SK-N-SH (cell line): ENCODE measurements around the gene DHPS. TPM values are rescaled to one million over a fixed set of nuclear protein-coding genes. Genes with fewer than 3 reads are reported as not detected.
"Not testable (repeated sequence)": the region's sequence is repeated elsewhere in the genome, so short reads cannot be mapped to it uniquely, and the experiment has no call there.

ENCODE experiments used
- CTCF ChIA-PET: fragments of 300-600, 350-600 bp; formaldehyde crosslinking; extraction: SDS; loops from one replicate; lab custom pipeline; 2021; lab: Yijun Ruan, JAX
- POLR2A ChIA-PET: fragments of 350-600 bp; sonication (Branson Sonifier 250); formaldehyde crosslinking; extraction: SDS; loops from one replicate; lab custom pipeline; 2020; ENCODE audit warnings: antibody characterized with exemption, inconsistent platforms; lab: Yijun Ruan, JAX
- DNase-seq: peaks from one replicate; pipeline ENCODE4 v3.0.0; 2012
- H2AFZ ChIP-seq: fragments of 200-600 bp; sonication (generic); 2 replicates; pipeline ENCODE4 v1.8.1; 2016; ENCODE audit warnings: antibody characterized with exemption, mild to moderate bottlenecking, low read depth
- H3F3A ChIP-seq: fragments of 200-600 bp; sonication (generic); replicated peaks from 2 replicates; pipeline ENCODE3; 2016; ENCODE audit warnings: antibody characterized with exemption, mild to moderate bottlenecking; ENCODE audit not compliant: insufficient read depth
- H3K27ac ChIP-seq, 2 experiments: fragments of 200-500 bp in 1 of 2; fragments of 200-600 bp in 1 of 2; sonication (Bioruptor generic) in 1 of 2; sonication (generic), shearing (Covaris generic) in 1 of 2; 2 replicates each; pipeline versions ENCODE4 v1.5.1 to v1.6.1; 2014 to 2016; ENCODE audit warnings: low read depth in 2 of 2, inconsistent platforms in 1 of 2, low read length in 1 of 2, mild to moderate bottlenecking in 1 of 2, mixed read lengths in 1 of 2
- H3K27me3 ChIP-seq: fragments of 200-600 bp; sonication (generic), shearing (Covaris generic); 2 replicates; pipeline ENCODE4 v1.6.1; 2016; ENCODE audit warnings: mixed run types; ENCODE audit not compliant: insufficient read depth
- H3K36me3 ChIP-seq, 2 experiments: fragments of 200-500 bp in 1 of 2; fragments of 200-600 bp in 1 of 2; sonication (Bioruptor generic) in 1 of 2; sonication (generic) in 1 of 2; replicated peaks in 1 of 2; 2 replicates each; pipeline versions ENCODE3 to v1.5.1; 2014 to 2016; ENCODE audit warnings: low read length in 1 of 2, mild to moderate bottlenecking in 1 of 2; ENCODE audit not compliant: insufficient read depth in 2 of 2, control insufficient read depth in 1 of 2
- H3K4me1 ChIP-seq, 2 experiments: fragments of 200-500 bp in 1 of 2; fragments of 200-600 bp in 1 of 2; sonication (Bioruptor generic) in 1 of 2; sonication (generic), shearing (Covaris generic) in 1 of 2; 2 replicates each; pipeline versions ENCODE4 v1.5.1 to v1.6.1; 2014 to 2016; ENCODE audit warnings: low read depth in 1 of 2, low read length in 1 of 2, mixed run types in 1 of 2; ENCODE audit not compliant: insufficient read depth in 2 of 2, control insufficient read depth in 1 of 2
- H3K4me2 ChIP-seq: fragments of 200-600 bp; sonication (generic), shearing (Covaris generic); 2 replicates; pipeline ENCODE4 v1.6.1; 2017; ENCODE audit warnings: mixed run types
- H3K4me3 ChIP-seq, 2 experiments: fragments of 200-500 bp in 1 of 2; fragments of 200-600 bp in 1 of 2; sonication (Bioruptor generic) in 1 of 2; sonication (generic), shearing (Covaris generic) in 1 of 2; 2 replicates each; pipeline versions ENCODE4 v1.5.1 to v1.8.1; 2014 to 2016; ENCODE audit warnings: low read depth in 2 of 2, inconsistent platforms in 1 of 2, low read length in 1 of 2, mild to moderate bottlenecking in 1 of 2, mixed read lengths in 1 of 2, moderate library complexity in 1 of 2
- H3K79me2 ChIP-seq: fragments of 200-600 bp; sonication (generic); 2 replicates; pipeline ENCODE4 v1.8.1; 2017; ENCODE audit warnings: mild to moderate bottlenecking; ENCODE audit not compliant: insufficient read depth
- H3K9ac ChIP-seq: fragments of 200-600 bp; sonication (generic); 2 replicates; pipeline ENCODE4 v1.6.1; 2017; ENCODE audit warnings: mixed run types
- H3K9me2 ChIP-seq: fragments of 200-600 bp; sonication (generic); 2 replicates; pipeline ENCODE4 v1.6.1; 2017; ENCODE audit warnings: mixed run types
- H3K9me3 ChIP-seq: fragments of 200-600 bp; sonication (generic); 2 replicates; pipeline ENCODE4 v1.6.1; 2017; ENCODE audit warnings: mixed run types, mild to moderate bottlenecking, moderate library complexity
- H4K20me1 ChIP-seq: fragments of 200-600 bp; sonication (generic); 2 replicates; pipeline ENCODE4 v1.6.1; 2017; ENCODE audit warnings: mild to moderate bottlenecking, mixed run types; ENCODE audit not compliant: insufficient read depth
- CHD2 ChIP-seq: fragments of 150-350 bp; IDR thresholded peaks from 2 replicates; pipeline ENCODE4 v1.6.1; 2018; ENCODE audit warnings: low read length; ENCODE audit not compliant: partially characterized antibody
- EP300 ChIP-seq, 2 experiments: IDR thresholded peaks; 2 replicates each; pipeline versions ENCODE4 v1.4.0 to v1.6.1; 2012; ENCODE audit warnings: borderline replicate concordance in 1 of 2, low read depth in 1 of 2, low read length in 1 of 2
- EZH2phosphoT487 ChIP-seq: fragments of 200-600 bp; sonication (generic); IDR thresholded peaks from 2 replicates; pipeline ENCODE4 v1.6.1; 2017; ENCODE audit warnings: low read depth, mixed run types, mild to moderate bottlenecking, antibody characterized with exemption, moderate library complexity, borderline replicate concordance
- FOXJ3 ChIP-seq: sonication (generic); formaldehyde crosslinking; IDR thresholded peaks from 2 replicates; pipeline ENCODE4 v1.5.1; 2020; ENCODE audit warnings: mild to moderate bottlenecking, missing genetic modification reagents
- FOXM1 ChIP-seq: IDR thresholded peaks from 2 replicates; pipeline ENCODE4 v1.4.0; 2012; ENCODE audit warnings: low read depth, mild to moderate bottlenecking
- GABPA ChIP-seq: IDR thresholded peaks from 2 replicates; pipeline ENCODE4 v1.4.0; 2012; ENCODE audit warnings: low read depth, mild to moderate bottlenecking
- IRF3 ChIP-seq: fragments of 150-350 bp; IDR thresholded peaks from 2 replicates; pipeline ENCODE4 v1.6.1; 2016; ENCODE audit warnings: mild to moderate bottlenecking, low read depth, low read length
- MXI1 ChIP-seq: IDR thresholded peaks from 2 replicates; pipeline ENCODE4 v1.6.1; 2012; ENCODE audit warnings: mild to moderate bottlenecking, low read depth, low read length, improper control_type of control experiment
- NFIC ChIP-seq: IDR thresholded peaks from 2 replicates; pipeline ENCODE4 v1.4.0; 2012; ENCODE audit warnings: borderline replicate concordance
- RAD21 ChIP-seq: IDR thresholded peaks from 2 replicates; pipeline ENCODE4 v1.6.1; 2012; ENCODE audit warnings: mild to moderate bottlenecking, low read length
- RCOR1 ChIP-seq: fragments of 150-350 bp; IDR thresholded peaks from 2 replicates; pipeline ENCODE4 v1.6.1; 2017; ENCODE audit warnings: antibody characterized with exemption, low read length
- REST ChIP-seq: IDR thresholded peaks from 2 replicates; pipeline ENCODE4 v1.6.1; 2012; ENCODE audit warnings: mild to moderate bottlenecking, low read depth, low read length, moderate library complexity
- RXRA ChIP-seq: IDR thresholded peaks from 2 replicates; pipeline ENCODE4 v1.4.0; 2012; ENCODE audit warnings: low read depth, mild to moderate bottlenecking, borderline replicate concordance
- SIN3A ChIP-seq: IDR thresholded peaks from 2 replicates; pipeline ENCODE4 v1.6.1; 2012; ENCODE audit warnings: low read depth, mild to moderate bottlenecking, low read length, moderate library complexity, borderline replicate concordance
- SMC3 ChIP-seq: IDR thresholded peaks from 2 replicates; pipeline ENCODE4 v1.6.1; 2012; ENCODE audit warnings: low read depth, low read length, improper control_type of control experiment
- TAF1 ChIP-seq: IDR thresholded peaks from 2 replicates; pipeline ENCODE4 v1.6.1; 2012; ENCODE audit warnings: low read depth, mild to moderate bottlenecking, low read length, moderate library complexity, borderline replicate concordance
- TCF12 ChIP-seq: IDR thresholded peaks from 2 replicates; pipeline ENCODE4 v1.4.0; 2012
- YY1 ChIP-seq: IDR thresholded peaks from 2 replicates; pipeline ENCODE4 v1.4.0; 2012; ENCODE audit warnings: low read depth, mild to moderate bottlenecking
- WGBS: methylation state at CpG from one replicate; pipeline ENCODE4 v1.1.6; 2017; ENCODE audit warnings: low lambda C conversion rate; 5-methylcytosine and 5-hydroxymethylcytosine counted together
- polyA plus RNA-seq, 3 experiments: library from polyadenylated mRNA; depleted of rRNA; stranded (reverse); fragments of >200 nt; gene quantifications; 2 replicates each; pipeline ENCODE4 v1.2.3, GENCODE V29; 2012

The DHPS gene
- polyA plus RNA-seq, 1 of the 3 experiments (the other 2 are of a cell fraction), result 179 TPM

- H3K4me3 ChIP-seq, result no peak overlapping the region
- H3K27me3 ChIP-seq, result no peaks in the 10 kb centered on the region
- no peak overlapping the region for H3K9ac ChIP-seq
- CTCF ChIA-PET, result interaction anchor here (2.4 kb wide), 1 partner anchor 42 kb away, joined by 6 read pairs; no protein-coding TSS in a partner anchor
- peaks cover 36 to 46% of the 10 kb centered on the region in 2 experiments for H3K36me3 ChIP-seq
- 100% methylated on average over 11 of the region's 15 CpGs for WGBS
- H2AFZ ChIP-seq, result no peak overlapping the region
- H3K79me2 ChIP-seq, result peaks cover 51% of the 10 kb centered on the region
- no peaks in the 10 kb centered on the region for H4K20me1 ChIP-seq
- peaks cover 0 to 2% of the 10 kb centered on the region in 2 experiments; a peak in 2 of 4 replicates for H3K4me1 ChIP-seq
- H3K4me2 ChIP-seq, result no peak overlapping the region
- no peaks in the 10 kb centered on the region for H3K9me2 ChIP-seq
- H3K9me3 ChIP-seq, result no peaks in the 10 kb centered on the region
- POLR2A ChIA-PET, result no interaction called here
- no peak for DNase-seq
- peaks cover 8% of the 10 kb centered on the region for H3F3A ChIP-seq
- TF ChIP-seq FOXM1, result no peak
- TF ChIP-seq TCF12, result no peak
- TF ChIP-seq REST, result no peak
- TF ChIP-seq RCOR1, result no peak
- TF ChIP-seq EP300 (IDR thresholded peaks at IDR 0.05; ENCODE audit: borderline replicate concordance in 1 of 2, low read depth in 1 of 2, low read length in 1 of 2), result no peak
- no peak for TF ChIP-seq GABPA
- TF ChIP-seq EZH2phosphoT487, result no peak
- no peak for TF ChIP-seq YY1
- no peak for TF ChIP-seq RAD21
- TF ChIP-seq SIN3A, result no peak
- TF ChIP-seq FOXJ3 (CRISPR knock-in tag), result no peak
- TF ChIP-seq SMC3, result no peak
- no peak for TF ChIP-seq NFIC
- no peak for TF ChIP-seq RXRA
- TF ChIP-seq IRF3, result no peak
- TF ChIP-seq TAF1, result no peak
- TF ChIP-seq MXI1, result no peak
- no peak for TF ChIP-seq CHD2
- H3K27ac ChIP-seq, result no peak overlapping the region
These were observed 33.4 kb upstream of the DHPS start for GRCh38 chr19:12715102-12715501.

GRCh38 chr19:12713304-12713703 is 31.6 kb upstream of the DHPS start:
- 92% methylated on average over 9 of the region's 9 CpGs for WGBS
- H3K9me3 ChIP-seq, H3K27me3 ChIP-seq, H3K4me1 ChIP-seq, DNase-seq, POLR2A ChIA-PET, H3K9ac ChIP-seq, H2AFZ ChIP-seq, H3K4me2 ChIP-seq, H3K27ac ChIP-seq, H4K20me1 ChIP-seq, H3K9me2 ChIP-seq, H3K4me3 ChIP-seq: not testable (repeated sequence)
- CTCF ChIA-PET, result interaction anchor here (1.0 to 2.4 kb wide), 6 partner anchors 9 to 134 kb away, joined by 3 to 6 read pairs (median 4); no protein-coding TSS in a partner anchor
- peaks cover 36% of the 10 kb centered on the region for H3K79me2 ChIP-seq
- H3K36me3 ChIP-seq, result peaks cover 44 to 46% of the 10 kb centered on the region in 2 experiments
- peaks cover 12% of the 10 kb centered on the region for H3F3A ChIP-seq
